ENCODE data around the gene MSRB1.

MSRB1 gene

DNA sequence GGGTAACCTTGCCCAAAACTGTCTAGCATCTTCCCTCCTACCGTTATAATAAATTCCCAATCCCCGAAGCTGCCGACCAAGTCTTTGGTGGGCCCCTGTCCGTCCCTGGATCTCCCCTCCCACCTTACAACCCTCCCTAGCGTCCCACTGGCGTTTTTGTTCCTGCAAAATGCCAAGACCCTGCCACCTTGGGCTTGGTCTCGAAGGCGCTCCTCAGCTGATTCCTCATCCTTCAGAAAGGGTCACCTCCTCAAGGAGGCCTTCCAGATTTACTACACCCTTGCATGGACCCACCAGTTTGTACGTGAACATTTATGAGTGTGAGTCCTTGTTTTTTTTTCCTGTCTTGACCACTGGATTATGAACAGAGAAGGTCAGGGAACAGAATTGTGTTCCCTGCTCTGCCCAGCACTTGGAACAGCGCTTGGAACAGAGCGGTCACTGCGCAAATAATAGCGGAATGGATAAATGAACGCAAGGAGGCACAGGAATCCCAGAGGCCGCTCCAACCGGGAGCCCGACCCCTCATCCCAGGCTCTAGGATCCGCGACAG is 40.1 kb upstream of the MSRB1 start:
- TF ChIP-seq POLR2A (IDR thresholded peaks at IDR 0.05; ENCODE audit: low read depth, low read length) = no peak
- DNase-seq (ENCODE audit: insufficient read length, low spot score) = no peak
- FAIRE-seq = no peak

DNA sequence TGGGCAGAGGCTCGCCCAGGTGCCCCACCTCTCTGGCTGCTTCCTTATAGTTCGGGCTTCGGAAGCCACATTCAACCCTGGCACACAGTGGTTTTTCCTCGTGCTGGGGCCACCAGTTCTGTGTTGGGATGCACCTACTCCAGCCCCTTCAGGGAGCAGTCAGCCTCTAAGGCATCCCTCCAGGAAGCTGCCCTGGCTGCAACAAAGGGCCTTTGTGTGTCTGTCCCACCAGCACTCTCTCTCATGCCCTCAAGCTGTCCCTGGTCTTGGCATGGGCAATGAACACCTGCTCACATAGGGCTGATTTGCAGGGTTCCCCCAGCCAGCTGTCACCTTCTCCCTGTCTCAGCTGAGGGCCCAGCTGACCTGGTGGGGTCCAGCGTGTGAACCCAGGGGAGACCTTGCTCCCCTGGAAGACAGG is 39.0 kb upstream of the MSRB1 start:
- DNase-seq (ENCODE audit: insufficient read length, low spot score) (peak; percentile 80), FAIRE-seq (no peak)
- no peak for TF ChIP-seq POLR2A (IDR thresholded peaks at IDR 0.05; ENCODE audit: low read depth, low read length)

DNA sequence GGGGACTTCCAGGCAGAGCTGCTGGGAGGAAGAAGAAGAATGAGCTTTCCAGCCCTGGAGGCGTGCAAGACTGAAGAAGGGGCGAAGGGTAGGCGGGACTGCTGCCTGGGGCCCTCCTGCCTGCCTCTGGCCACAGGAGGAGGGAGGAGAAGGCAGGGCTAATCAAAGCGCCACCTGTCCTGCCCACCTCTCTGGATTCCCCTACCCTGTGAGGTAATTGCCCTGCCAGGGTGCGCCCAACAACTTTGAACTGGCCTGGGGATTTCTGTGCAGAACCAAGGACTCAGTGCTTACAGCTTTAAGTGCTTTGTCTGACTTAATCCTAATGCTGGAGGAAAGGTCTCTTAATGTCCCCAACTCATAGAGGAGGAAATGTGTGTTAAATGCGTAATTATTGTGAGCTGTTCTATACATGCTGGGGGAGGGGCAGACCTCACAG is 38.4 kb upstream of the MSRB1 start, which contains the start of gene NOXO1:
NOXO1 (minus strand) TSS at position 72 of the 439 bp plus-strand sequence. CDS start 290 bp downstream, outside the sequence.
- FAIRE-seq = no peak
- TF ChIP-seq POLR2A (IDR thresholded peaks at IDR 0.05; ENCODE audit: low read depth, low read length) = no peak
- no peak for DNase-seq (ENCODE audit: insufficient read length, low spot score)

DNA sequence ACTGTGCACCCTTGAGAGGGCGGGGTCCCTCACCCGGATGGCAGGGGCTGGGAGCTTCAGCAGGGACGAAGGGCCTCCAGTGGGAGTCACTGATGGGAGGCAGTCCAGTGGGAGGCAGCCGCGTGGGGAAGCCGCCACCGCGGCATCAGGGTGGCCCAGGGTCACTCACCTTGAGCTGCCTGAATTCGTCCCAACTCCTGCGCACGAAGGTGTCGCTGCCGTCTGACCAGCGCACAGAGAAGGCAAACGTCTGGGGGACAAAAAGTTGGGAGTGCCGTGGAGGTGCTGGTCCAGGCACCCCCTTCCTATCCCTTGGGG is 37.7 kb upstream of the MSRB1 start:
- no peak for DNase-seq (ENCODE audit: insufficient read length, low spot score)
- no peak for TF ChIP-seq POLR2A (IDR thresholded peaks at IDR 0.05; ENCODE audit: low read depth, low read length)
- no peak for FAIRE-seq

DNA sequence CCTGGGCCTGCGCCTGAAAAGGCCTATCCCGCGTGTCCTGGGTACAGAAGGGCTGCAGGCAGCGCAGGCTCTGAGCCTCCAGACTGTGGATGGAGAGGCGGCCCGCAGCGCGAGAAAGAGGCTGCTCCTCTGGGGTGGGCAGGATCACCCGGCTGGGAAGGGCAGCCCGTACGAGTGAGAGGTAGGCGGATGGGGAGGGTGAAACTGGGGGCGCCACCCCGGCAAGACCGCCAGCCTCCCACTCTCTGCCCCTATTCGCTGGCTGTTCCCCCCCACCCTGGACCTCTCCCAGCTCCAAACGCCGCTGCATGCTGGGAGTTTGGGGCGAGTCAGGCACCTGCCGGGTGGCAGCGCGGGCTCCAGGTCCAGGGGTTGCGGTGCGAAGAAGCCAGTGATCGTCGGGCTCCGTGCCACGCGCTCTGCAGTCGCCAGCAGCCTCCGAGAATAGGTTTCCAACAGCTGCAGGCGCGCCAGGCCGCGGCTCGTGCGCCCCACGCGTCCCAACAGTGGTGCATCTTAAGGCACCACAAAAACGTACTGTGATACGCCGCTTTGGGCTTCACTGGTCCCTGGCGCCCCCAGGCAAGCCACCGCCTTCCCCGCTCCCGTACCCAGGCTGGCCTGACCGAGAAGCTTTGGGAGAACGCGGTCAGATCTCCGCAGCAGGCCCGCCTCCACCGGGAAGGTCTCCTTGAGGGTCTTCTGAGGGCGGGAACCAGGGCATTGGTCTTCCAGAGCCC is 37.2 kb upstream of the MSRB1 start:
- no peak for TF ChIP-seq POLR2A (IDR thresholded peaks at IDR 0.05; ENCODE audit: low read depth, low read length)
- DNase-seq (ENCODE audit: insufficient read length, low spot score) = no peak
- no peak for FAIRE-seq

DNA sequence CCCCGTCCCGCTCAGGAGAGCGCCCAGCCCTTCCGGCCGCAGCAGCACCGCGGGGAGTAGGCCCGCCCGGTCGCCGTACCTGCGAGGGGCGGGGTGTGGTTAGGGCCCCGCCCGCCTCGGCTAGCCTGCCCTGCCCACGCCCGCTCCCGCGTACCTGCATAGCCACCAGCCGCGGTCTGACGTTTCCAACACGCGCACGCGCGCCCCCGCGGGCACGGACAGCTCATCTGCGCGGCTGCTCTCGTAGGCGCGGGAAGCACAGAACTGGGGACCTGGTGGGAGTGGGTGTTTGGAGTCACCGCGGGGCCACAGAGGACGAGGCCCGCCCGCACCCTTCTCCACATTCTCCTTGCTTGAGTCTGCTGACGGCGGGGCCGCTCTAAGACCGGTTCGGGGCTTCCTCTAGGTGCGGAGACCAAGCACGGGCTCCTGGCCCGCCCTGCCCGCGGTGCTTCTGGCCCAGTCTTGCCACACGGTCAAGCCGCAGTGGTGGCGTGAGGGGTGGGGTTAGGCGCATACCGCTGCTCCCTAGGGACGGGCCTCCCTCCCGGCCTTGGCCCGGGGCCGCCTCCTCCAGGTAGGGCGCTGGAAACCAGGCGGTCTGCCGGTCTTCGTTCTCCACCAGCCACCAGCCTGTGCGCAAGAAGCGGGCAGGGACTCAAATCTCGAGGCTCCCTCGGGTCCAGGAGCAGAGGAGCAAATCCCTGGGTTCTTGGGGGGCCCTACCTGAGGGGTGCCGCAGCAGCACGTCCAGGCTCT is 36.5 kb upstream of the MSRB1 start:
- TF ChIP-seq POLR2A (IDR thresholded peaks at IDR 0.05; ENCODE audit: low read depth, low read length) = no peak
- FAIRE-seq = no peak
- DNase-seq (ENCODE audit: insufficient read length, low spot score) = no peak

DNA sequence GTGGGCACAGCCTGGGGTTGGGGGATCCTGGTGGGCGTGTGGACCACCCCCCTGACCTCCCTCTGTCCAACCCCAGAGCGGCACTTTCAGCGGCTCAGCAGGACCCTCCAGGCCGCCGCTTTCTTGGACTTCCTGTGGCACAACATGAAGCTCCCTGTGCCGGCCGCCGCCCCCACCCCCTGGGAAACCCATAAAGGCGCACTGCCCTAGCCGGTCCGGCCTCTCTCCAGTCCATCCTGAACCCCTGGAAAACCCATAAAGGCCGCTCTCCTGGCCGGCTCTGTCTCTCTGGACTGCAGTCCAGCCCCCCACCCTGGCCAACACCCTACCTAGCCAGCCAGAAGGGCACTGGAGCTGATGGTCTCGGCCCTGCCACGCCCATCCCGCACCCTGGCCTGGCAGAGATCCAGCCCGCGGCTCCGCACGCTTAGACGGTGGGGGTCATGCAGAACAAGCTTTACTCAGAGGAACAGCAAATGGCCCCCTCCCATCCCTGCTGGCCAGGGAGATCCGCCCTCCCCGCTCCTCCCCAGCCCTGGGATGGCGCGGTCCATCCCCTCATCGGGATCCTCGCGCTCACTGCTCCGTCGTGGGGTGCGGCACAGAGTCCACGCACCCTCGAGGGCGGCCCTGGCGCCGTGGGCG is 35.6 kb upstream of the MSRB1 start:
- DNase-seq (ENCODE audit: insufficient read length, low spot score) (no peak), FAIRE-seq (no peak)
- TF ChIP-seq POLR2A (IDR thresholded peaks at IDR 0.05; ENCODE audit: low read depth, low read length) = no peak

DNA sequence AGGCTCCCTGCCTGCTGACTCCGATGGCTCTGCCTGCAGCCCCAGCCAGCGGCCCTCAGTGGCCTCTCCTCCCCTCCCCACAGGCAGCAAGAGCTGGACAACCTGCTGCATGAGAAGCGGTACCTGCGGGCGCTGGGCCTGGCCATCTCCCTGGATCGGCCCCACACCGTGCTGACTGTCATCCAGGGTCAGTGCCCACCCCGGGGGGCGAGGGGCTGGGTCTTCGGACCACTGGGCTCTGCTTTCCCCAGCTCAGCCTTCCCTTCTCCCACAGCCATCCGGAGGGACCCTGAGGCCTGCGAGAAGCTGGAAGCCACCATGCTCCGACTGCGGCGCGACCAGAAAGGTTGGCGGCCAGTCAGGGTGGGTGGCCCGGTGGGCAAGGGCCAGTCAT is 34.9 kb upstream of the MSRB1 start:
- FAIRE-seq (no peak), DNase-seq (ENCODE audit: insufficient read length, low spot score) (no peak)
- TF ChIP-seq POLR2A (IDR thresholded peaks at IDR 0.05; ENCODE audit: low read depth, low read length) = no peak

DNA sequence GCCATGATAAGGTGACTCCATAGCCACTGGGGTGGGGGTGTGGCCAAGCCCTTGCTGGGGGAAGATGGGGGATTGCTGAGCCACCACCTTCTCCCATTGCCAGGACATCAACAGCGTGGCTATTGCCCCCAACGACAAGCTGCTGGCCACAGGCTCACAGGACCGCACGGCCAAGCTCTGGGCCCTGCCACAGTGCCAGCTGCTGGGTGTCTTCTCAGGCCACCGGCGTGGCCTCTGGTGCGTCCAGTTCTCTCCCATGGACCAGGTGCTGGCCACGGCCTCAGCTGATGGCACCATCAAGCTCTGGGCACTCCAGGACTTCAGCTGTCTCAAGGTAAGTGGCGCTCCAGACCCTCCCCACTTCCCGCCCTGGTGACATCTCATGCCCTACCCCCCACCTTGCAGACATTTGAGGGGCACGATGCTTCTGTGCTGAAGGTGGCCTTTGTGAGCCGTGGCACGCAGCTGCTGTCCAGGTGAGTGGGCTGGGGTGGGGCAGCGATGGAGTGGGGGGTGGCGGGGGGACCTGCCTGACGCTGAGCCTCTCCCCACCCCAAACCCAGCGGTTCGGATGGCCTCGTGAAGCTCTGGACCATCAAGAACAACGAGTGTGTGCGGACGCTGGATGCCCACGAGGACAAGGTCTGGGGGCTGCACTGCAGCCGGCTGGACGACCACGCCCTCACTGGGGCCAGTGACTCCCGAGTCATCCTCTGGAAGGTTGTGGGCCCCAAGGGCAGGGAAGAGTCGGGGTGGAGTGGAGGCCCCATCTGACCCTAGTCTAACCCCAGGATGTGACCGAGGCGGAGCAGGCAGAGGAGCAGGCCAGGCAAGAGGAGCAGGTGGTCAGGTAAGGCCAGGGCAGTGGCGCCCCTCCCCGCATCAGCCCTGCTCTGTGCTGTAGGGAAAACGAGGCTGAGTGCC is 34.2 kb upstream of the MSRB1 start:
- DNase-seq (ENCODE audit: insufficient read length, low spot score) (no peak), FAIRE-seq (no peak)
- no peak for TF ChIP-seq POLR2A (IDR thresholded peaks at IDR 0.05; ENCODE audit: low read depth, low read length)

DNA sequence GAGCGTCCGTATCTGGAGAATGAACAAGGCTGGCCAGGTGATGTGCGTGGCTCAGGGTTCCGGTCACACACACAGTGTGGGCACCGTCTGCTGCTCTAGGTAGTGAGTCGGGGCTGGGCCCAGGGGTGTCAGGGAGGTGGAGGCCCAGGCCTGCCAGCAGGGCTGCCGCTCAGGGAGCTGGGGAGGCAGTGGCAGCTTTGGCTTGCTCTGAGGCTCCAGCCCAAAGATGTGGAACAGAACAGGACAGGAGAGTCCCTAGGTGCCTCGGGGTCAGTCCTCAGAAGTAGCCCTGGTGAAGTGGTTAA is 33.2 kb upstream of the MSRB1 start:
- no peak for FAIRE-seq
- DNase-seq (ENCODE audit: insufficient read length, low spot score) = no peak
- no peak for TF ChIP-seq POLR2A (IDR thresholded peaks at IDR 0.05; ENCODE audit: low read depth, low read length)

DNA sequence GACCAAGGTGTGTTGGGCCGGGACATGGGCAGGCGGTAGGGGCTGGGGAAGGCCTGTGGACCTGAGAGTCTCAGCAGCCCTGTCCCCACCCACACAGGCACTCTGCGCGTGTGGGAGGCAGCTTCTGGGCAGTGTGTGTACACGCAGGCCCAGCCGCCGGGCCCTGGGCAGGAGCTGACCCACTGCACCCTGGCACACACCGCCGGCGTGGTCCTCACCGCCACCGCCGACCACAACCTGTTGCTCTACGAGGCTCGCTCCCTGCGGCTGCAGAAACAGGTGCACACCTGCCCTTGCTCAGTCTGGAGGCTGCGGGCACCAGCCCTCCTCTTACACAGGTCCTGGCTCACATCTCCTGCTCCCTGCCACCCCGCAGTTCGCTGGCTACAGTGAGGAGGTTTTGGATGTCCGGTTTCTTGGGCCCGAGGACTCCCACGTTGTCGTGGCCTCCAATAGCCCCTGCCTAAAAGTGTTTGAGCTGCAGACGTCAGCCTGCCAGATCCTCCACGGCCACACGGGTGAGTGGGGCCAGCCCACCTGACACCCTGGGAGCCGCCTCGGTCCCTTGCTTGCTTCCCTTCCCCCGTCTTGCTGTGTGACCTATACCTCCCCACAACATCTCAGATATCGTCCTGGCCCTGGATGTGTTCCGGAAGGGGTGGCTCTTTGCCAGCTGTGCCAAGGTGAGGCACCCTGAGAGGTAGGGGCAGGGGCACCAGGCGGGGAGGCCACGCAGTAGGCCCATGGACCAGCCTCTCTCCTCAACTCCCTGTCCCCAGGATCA is 32.6 kb upstream of the MSRB1 start:
- TF ChIP-seq POLR2A (IDR thresholded peaks at IDR 0.05; ENCODE audit: low read depth, low read length) = no peak
- FAIRE-seq (no peak), DNase-seq (ENCODE audit: insufficient read length, low spot score) (no peak)

DNA sequence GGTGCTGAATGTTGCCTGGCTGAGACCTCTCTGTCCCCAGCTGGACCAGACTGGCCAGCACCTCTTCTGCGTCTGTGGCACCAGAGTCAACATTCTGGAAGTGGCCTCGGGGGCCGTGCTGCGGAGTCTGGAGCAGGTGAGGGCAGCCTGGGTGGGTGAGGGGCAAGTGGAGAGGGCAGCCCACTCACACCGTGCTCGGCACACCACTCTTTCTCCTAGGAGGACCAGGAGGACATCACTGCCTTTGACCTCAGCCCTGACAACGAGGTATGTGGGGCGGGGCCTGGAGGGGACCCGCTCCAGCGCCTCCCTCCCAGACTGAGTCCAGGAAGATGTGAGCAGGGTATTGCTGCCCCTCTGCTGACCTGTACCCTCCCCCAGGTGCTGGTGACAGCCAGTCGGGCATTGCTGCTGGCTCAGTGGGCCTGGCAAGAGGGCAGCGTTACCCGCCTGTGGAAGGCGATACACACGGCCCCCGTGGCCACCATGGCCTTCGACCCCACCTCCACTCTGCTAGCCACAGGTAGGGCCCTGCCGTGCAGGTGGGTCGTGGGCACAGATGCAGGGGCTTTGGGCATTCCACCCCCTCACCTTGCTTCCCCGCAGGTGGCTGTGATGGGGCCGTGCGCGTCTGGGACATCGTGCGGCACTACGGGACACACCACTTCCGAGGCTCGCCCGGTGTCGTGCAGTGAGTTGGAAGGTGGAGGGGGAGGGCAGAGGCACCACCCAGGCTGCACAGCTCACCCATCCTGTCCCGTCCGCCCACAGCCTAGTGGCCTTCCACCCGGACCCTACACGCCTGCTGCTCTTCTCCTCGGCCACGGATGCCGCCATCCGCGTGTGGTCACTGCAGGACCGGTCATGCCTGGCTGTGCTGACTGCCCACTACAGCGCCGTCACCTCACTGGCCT is 31.4 kb upstream of the MSRB1 start:
- no peak for FAIRE-seq
- no peak for DNase-seq (ENCODE audit: insufficient read length, low spot score)
- no peak for TF ChIP-seq POLR2A (IDR thresholded peaks at IDR 0.05; ENCODE audit: low read depth, low read length)

Measured in H54 (cell line).